ENCODE measurements around the gene ATP8B4.

The ATP8B4 gene

DNA sequence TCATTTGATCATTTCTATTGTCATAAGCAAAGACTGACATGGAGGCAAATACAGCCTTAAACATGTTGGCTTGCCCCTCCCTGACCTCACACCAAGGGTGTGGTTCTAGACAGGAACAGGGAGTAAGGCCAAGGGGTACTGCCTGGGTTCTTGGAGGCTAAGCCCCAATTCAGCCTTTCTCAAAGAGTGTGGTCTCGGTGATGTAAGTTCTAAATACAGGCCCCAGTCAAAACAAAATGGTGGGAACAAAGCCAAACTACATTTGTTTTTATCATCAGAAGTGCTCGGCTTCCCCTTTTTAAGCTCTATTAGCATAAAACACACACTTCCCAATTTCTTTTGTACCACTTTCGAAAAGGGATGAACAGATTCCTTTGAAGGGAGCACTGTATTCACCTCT is 129.5 kb downstream of the ATP8B4 start:
- Histone ChIP-seq H3K9me3 (ENCODE audit: insufficient read depth, low read length, severe bottlenecking) (no peaks in the 10 kb centered on the region), H3K4me3 (ENCODE audit: low read depth in 1 of 2, low read length in 2 of 2) (no peak overlapping the region), H3K27me3 (ENCODE audit: insufficient read depth, low read length, poor library complexity) (no peaks in the 10 kb centered on the region), H3K4me2 (ENCODE audit: insufficient read depth, low read length) (no peak overlapping the region), H3K36me3 (ENCODE audit: insufficient read depth, low read length) (no peaks in the 10 kb centered on the region), H3K27ac (ENCODE audit: low read length) (no peak overlapping the region), H3K4me1 (ENCODE audit: insufficient read depth, low read length) (no peaks in the 10 kb centered on the region), H3K79me2 (ENCODE audit: insufficient read depth, low read length) (no peaks in the 10 kb centered on the region), H2AFZ (ENCODE audit: low read depth, low read length) (no peak overlapping the region), H4K20me1 (ENCODE audit: insufficient read depth, low read length) (no peaks in the 10 kb centered on the region), H3K9ac (ENCODE audit: low read depth, low read length) (no peak overlapping the region)
- DNase-seq, result no peak
- no peak for TF ChIP-seq EZH2 (IDR thresholded peaks at IDR 0.05; ENCODE audit: borderline replicate concordance, low read depth, low read length, severe bottlenecking)
- TF ChIP-seq, protein P1, sequence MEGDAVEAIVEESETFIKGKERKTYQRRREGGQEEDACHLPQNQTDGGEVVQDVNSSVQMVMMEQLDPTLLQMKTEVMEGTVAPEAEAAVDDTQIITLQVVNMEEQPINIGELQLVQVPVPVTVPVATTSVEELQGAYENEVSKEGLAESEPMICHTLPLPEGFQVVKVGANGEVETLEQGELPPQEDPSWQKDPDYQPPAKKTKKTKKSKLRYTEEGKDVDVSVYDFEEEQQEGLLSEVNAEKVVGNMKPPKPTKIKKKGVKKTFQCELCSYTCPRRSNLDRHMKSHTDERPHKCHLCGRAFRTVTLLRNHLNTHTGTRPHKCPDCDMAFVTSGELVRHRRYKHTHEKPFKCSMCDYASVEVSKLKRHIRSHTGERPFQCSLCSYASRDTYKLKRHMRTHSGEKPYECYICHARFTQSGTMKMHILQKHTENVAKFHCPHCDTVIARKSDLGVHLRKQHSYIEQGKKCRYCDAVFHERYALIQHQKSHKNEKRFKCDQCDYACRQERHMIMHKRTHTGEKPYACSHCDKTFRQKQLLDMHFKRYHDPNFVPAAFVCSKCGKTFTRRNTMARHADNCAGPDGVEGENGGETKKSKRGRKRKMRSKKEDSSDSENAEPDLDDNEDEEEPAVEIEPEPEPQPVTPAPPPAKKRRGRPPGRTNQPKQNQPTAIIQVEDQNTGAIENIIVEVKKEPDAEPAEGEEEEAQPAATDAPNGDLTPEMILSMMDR (IDR thresholded peaks at IDR 0.05; ENCODE audit: borderline replicate concordance, extremely low read depth, low read length, poor library complexity, severe bottlenecking), result no peak
- ATAC-seq (ENCODE audit: insufficient read depth, low read depth), result no peak

DNA sequence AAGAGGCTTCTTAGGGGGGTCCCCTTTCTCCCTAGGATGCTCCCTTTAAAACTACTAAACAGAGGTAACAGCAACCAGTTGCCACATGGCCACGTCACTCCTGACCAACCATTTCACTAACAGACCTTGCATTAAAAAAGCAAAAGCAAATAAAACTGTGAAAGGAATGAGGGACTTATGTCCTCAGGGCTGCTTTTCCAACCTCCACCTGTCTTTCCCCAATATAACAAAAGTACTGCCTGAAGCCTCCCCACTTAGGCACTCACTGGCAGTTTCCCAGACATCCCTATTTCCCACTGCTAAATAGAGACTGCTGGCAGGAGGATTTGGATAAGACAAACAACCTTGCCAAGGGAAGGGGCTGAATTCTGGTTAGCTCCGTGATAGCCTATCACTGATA is 130.3 kb downstream of the ATP8B4 start:
- Histone ChIP-seq H4K20me1 (ENCODE audit: insufficient read depth, low read length) (no peaks in the 10 kb centered on the region), H2AFZ (ENCODE audit: low read depth, low read length) (no peak overlapping the region), H3K4me2 (ENCODE audit: insufficient read depth, low read length) (no peak overlapping the region), H3K36me3 (ENCODE audit: insufficient read depth, low read length) (no peaks in the 10 kb centered on the region), H3K4me3 (ENCODE audit: low read depth in 1 of 2, low read length in 2 of 2) (no peak overlapping the region), H3K4me1 (ENCODE audit: insufficient read depth, low read length) (no peaks in the 10 kb centered on the region), H3K9ac (ENCODE audit: low read depth, low read length) (no peak overlapping the region), H3K27ac (ENCODE audit: low read length) (no peak overlapping the region), H3K79me2 (ENCODE audit: insufficient read depth, low read length) (no peaks in the 10 kb centered on the region), H3K9me3 (ENCODE audit: insufficient read depth, low read length, severe bottlenecking) (no peaks in the 10 kb centered on the region), H3K27me3 (ENCODE audit: insufficient read depth, low read length, poor library complexity) (no peaks in the 10 kb centered on the region)
- ATAC-seq (ENCODE audit: insufficient read depth, low read depth) (no peak), DNase-seq (no peak)
- no peak for TF ChIP-seq EZH2 (IDR thresholded peaks at IDR 0.05; ENCODE audit: borderline replicate concordance, low read depth, low read length, severe bottlenecking)
- TF ChIP-seq, protein P1 (IDR thresholded peaks at IDR 0.05; ENCODE audit: borderline replicate concordance, extremely low read depth, low read length, poor library complexity, severe bottlenecking), result no peak

DNA sequence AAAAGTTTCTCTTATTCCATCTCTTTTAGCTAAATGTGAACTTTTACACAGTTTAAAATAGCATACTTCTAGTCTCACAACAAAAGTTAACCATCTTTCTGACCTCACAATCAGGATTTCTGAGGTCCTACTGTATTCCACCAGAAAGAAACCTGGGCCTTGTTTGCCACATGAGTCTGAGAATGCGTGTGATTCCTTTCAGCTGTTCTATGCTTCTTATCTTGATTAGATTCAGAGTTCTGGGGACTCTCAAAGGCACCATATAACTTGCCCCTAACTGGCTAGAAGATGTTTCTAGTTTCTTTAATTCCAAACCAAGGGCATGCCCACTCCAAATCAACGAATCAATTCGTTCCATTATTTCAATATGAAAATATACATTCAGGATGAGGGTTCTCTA is 131.1 kb downstream of the ATP8B4 start:
- TF ChIP-seq EZH2 (IDR thresholded peaks at IDR 0.05; ENCODE audit: borderline replicate concordance, low read depth, low read length, severe bottlenecking), result no peak
- TF ChIP-seq, protein P1 (IDR thresholded peaks at IDR 0.05; ENCODE audit: borderline replicate concordance, extremely low read depth, low read length, poor library complexity, severe bottlenecking), result no peak
- H3K36me3 ChIP-seq (ENCODE audit: insufficient read depth, low read length), result no peaks in the 10 kb centered on the region
- no peaks in the 10 kb centered on the region for H3K9me3 ChIP-seq (ENCODE audit: insufficient read depth, low read length, severe bottlenecking)
- no peaks in the 10 kb centered on the region for H3K79me2 ChIP-seq (ENCODE audit: insufficient read depth, low read length)
- H3K4me2 ChIP-seq (ENCODE audit: insufficient read depth, low read length), result no peak overlapping the region
- no peak overlapping the region for H3K4me3 ChIP-seq (ENCODE audit: low read depth in 1 of 2, low read length in 2 of 2)
- ATAC-seq (ENCODE audit: insufficient read depth, low read depth) (no peak), DNase-seq (no peak)
- H3K27ac ChIP-seq (ENCODE audit: low read length), result no peak overlapping the region
- H3K27me3 ChIP-seq (ENCODE audit: insufficient read depth, low read length, poor library complexity), result no peaks in the 10 kb centered on the region
- no peak overlapping the region for H3K9ac ChIP-seq (ENCODE audit: low read depth, low read length)
- H3K4me1 ChIP-seq (ENCODE audit: insufficient read depth, low read length), result no peaks in the 10 kb centered on the region
- H2AFZ ChIP-seq (ENCODE audit: low read depth, low read length), result no peak overlapping the region
- no peaks in the 10 kb centered on the region for H4K20me1 ChIP-seq (ENCODE audit: insufficient read depth, low read length)

Measured in DND-41 (cell line).